Measurements from ENCODE around the gene TMEM44.

TMEM44 gene

DNA sequence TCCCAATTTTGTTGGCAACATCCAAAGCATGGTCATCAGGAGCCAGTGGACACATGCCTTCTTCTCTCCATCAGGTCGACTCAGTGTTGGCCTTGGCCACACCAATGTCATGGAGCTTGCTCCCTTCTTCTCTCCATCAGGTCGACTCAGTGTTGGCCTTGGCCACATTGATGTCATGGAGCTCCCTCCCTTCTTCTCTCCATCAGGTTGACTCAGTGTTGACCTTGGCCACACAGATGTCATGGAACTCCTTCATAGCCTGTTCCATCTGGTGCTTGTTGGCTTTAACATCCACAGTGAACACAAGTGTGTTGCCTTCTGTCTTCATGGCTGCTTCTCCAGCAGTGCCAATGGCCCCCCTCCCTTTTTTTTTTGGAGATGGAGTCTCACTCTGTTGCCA lies 70.2 kb downstream of the TMEM44 start:
- in situ Hi-C loops (cut with MboI; ENCODE audit: low pct_unique_long_range_greater_than_20kb, low sequenced_read_pairs, unreplicated experiment), result no loop called here
- TF ChIP-seq, protein P1, sequence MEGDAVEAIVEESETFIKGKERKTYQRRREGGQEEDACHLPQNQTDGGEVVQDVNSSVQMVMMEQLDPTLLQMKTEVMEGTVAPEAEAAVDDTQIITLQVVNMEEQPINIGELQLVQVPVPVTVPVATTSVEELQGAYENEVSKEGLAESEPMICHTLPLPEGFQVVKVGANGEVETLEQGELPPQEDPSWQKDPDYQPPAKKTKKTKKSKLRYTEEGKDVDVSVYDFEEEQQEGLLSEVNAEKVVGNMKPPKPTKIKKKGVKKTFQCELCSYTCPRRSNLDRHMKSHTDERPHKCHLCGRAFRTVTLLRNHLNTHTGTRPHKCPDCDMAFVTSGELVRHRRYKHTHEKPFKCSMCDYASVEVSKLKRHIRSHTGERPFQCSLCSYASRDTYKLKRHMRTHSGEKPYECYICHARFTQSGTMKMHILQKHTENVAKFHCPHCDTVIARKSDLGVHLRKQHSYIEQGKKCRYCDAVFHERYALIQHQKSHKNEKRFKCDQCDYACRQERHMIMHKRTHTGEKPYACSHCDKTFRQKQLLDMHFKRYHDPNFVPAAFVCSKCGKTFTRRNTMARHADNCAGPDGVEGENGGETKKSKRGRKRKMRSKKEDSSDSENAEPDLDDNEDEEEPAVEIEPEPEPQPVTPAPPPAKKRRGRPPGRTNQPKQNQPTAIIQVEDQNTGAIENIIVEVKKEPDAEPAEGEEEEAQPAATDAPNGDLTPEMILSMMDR (IDR thresholded peaks at IDR 0.05; ENCODE audit: extremely low read depth, insufficient read depth, missing control alignments), result no peak
- no peak for DNase-seq (ENCODE audit: low spot score)

DNA sequence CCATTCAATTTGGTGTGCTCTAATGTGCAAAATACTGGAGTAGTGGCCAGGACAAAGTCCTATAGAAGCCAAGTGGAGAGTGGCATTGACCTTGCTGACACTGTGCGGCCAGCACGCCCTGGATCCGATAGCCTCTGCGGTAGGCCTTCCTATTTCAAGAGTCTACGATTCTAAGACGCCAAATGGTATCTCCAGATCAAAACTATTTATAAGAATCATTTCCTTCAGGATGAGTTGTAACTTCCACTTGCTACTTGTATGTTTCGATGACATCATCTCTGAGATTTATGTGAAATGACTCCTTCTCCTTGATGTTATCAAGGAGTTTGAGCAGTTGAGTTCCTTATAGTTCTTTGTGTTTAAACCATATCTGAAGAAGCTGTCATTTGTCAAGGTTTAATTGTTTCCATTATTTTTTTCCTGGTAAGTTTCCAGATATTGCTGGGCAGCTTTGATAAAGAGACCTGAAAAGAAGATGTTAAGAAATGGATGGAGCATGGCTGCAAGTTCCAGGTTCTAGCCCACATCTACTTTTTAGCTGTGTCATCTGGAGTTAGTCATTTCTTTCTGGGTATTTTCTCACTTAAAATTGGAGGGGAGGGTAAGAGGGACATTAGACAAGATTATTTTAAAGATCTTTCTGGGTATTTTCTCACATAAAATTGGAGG lies 71.8 kb downstream of the TMEM44 start:
- in situ Hi-C loops (cut with MboI; ENCODE audit: low pct_unique_long_range_greater_than_20kb, low sequenced_read_pairs, unreplicated experiment), result no loop called here
- DNase-seq (ENCODE audit: low spot score), result no peak

DNA sequence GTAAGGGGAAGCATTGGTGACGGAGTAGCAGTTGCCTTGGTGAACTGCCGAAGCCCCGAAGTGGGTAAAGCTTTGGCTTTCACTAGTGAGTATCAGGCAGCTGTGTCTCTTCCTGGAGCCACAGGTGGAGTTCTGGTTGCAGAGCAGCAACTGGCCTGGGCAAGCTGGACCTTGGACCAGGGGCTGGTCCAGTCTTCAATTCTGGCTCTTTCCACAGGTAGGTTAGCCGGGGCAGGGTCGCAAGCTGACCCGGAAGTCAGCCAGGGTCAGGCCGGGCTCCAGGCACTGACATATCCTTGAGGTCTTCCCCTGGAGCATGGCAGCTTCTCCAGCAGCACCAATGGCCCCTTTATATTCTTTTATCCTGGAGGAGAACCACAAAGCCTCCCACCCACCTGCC lies 73.2 kb downstream of the TMEM44 start:
- TF ChIP-seq, protein P1 (IDR thresholded peaks at IDR 0.05; ENCODE audit: extremely low read depth, insufficient read depth, missing control alignments), result no peak
- in situ Hi-C loops (cut with MboI; ENCODE audit: low pct_unique_long_range_greater_than_20kb, low sequenced_read_pairs, unreplicated experiment), result no loop called here
- no peak for DNase-seq (ENCODE audit: low spot score)

More for the DNA sequence above, 71.8 kb downstream of the TMEM44 start:
- TF ChIP-seq, protein P1 (IDR thresholded peaks at IDR 0.05; ENCODE audit: extremely low read depth, insufficient read depth, missing control alignments), result no peak

DNA sequence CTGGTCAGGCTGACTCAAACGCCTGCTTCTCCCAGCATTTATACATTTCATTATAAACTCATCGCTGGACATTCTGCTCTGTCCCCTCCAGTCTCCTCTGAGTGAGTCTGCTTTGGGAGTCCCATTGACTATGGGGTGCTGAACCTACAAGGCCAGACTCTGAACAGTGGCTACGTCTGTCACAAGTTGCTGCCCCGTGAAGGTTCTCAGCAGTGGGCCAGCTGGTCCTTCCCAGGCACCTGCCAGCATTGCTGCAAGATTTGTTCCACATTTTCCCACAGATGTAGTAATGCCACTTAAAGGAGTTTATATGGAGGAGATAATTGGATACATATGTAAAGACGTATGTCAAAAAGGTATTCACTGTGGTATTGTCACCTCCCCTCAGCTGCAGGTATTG lies 73.7 kb downstream of the TMEM44 start:
- in situ Hi-C loops (cut with MboI; ENCODE audit: low pct_unique_long_range_greater_than_20kb, low sequenced_read_pairs, unreplicated experiment), result no loop called here
- TF ChIP-seq, protein P1 (IDR thresholded peaks at IDR 0.05; ENCODE audit: extremely low read depth, insufficient read depth, missing control alignments), result no peak

DNA sequence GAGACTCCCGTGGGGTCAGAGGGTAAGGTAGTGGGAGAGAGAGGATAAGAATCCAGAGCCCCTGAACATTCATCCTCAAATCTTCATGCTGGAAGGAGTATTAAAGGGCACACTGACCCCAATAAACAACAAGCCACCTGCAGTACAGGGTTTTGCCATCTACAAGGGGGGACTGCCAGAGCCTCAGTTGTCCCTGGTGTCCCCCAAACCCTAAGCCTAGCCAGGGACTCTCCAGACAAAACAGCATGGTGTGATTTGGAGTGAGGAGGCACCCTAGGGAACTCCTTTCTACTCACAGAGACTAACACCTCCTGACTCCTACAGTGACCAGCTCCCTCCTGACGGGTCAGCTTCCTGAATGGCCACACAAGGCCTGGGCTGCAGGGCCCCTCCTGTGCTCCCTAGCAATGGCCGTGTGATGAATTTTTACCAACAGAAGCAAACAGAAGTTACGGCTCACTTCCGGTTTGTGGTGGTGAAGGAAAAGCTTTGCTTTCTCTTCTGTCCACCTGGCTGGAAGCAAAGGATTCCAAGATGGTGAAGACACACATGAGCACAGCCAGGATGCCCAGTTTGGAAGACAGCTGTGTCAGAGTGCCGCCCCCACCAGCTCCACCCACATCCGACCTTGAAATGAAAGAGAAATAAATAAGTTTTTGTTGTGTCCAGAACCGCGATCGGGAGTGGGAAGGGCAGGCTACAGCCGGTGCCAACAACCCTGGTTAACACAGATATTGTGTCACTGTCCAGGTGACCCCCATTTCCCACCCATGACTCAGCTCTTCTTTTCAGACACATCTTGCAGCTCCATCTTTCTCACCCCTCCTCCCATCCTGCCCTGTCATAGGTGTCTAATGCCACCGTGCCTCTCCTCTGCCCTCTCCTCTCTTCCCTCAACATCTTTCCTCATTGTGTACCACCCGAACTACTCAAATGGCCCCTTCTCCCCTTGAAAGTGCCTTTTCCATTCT lies 76.8 kb downstream of the TMEM44 start:
- no peak for DNase-seq (ENCODE audit: low spot score)
- in situ Hi-C loops (cut with MboI; ENCODE audit: low pct_unique_long_range_greater_than_20kb, low sequenced_read_pairs, unreplicated experiment), result no loop called here
- TF ChIP-seq, protein P1 (IDR thresholded peaks at IDR 0.05; ENCODE audit: extremely low read depth, insufficient read depth, missing control alignments), result no peak

More for the DNA sequence above, 73.7 kb downstream of the TMEM44 start:
- DNase-seq (ENCODE audit: low spot score), result no peak

DNA sequence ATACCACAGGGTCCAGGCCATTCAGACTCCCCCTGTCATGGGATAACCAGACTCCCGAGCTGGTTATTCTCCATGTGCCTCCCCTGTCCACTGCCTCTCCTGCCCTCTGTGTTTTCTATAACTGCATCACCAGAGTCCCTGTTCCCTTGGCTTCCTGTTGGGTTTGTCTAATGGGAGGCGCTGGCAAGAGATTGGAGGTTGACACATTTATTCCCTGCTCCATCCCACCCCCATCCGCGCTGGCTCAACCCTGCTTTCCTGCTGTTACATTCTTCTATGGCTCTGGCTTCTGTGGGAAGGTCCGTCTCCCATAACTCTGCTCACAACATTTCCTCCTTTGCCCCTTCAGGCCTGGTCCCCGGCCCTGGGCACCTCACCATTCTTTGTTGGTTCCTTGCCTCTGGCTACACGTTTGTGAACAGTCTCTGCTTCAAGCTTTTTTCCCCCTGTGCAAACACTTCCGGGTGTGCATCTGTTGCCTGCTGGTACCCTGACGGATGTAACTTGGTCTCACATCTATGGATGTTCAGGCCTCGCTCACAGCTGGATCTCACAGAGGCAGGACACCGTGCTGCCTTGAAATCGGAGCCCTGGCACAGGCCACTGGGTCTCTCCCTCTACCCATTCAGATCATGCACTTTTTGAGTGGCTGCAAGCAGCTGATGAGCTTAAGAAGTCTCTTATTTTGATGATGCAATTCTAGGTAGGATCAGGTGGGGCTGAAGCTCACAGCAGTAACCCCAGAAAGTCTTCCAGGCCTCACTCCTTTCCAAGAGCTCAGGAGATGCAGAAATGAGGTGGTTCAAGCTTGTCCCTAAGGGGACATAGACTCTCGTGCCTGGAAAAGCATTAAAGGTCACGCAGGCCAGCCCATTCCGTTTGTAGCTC lies 77.8 kb downstream of the TMEM44 start:
- in situ Hi-C loops (cut with MboI; ENCODE audit: low pct_unique_long_range_greater_than_20kb, low sequenced_read_pairs, unreplicated experiment), result no loop called here
- TF ChIP-seq, protein P1 (IDR thresholded peaks at IDR 0.05; ENCODE audit: extremely low read depth, insufficient read depth, missing control alignments), result no peak
- DNase-seq (ENCODE audit: low spot score), result no peak
